GM19239 (cell line): ENCODE measurements around the gene ZFP57.
"Not testable (repeated sequence)": the region's sequence is repeated elsewhere in the genome, so short reads cannot be mapped to it uniquely, and the experiment has no call there.

Experiments used
- DNase-seq: peaks from one replicate; pipeline ENCODE4 v3.0.0; 2011; ENCODE audit warnings: low spot score; ENCODE audit not compliant: insufficient read length
- FAIRE-seq: peaks from 2 replicates; lab custom pipeline; 2011; peaks lifted over from hg19 to GRCh38; lab: Jason Lieb, UNC

The ZFP57 gene

GRCh38 chr6:29696147-29697125 is 15.5 kb upstream of the ZFP57 start:
- DNase-seq: no peak

GRCh38 chr6:29694637-29695036 is 13.7 kb upstream of the ZFP57 start:
- FAIRE-seq: no peak
- no peak for DNase-seq

More at GRCh38 chr6:29696147-29697125, 15.5 kb upstream of the ZFP57 start:
- FAIRE-seq: no peak

- DNase-seq (no peak), FAIRE-seq (no peak)
These were observed 4.9 kb upstream of the ZFP57 start for GRCh38 chr6:29685718-29686326.

- no peak for DNase-seq
- no peak for FAIRE-seq
These were observed 859 bp upstream of the ZFP57 start for GRCh38 chr6:29681811-29682210.

GRCh38 chr6:29680416-29680815 is 536 bp downstream of the ZFP57 start:
- FAIRE-seq: no peak
- no peak for DNase-seq

GRCh38 chr6:29679962-29680361 is 990 bp downstream of the ZFP57 start:
- no peak for FAIRE-seq
- DNase-seq: no peak

- no peak for FAIRE-seq
- no peak for DNase-seq
These were observed 2.8 kb downstream of the ZFP57 start for GRCh38 chr6:29678114-29678513.

GRCh38 chr6:29676981-29677601 is 3.9 kb downstream of the ZFP57 start:
- DNase-seq: no peak
- no peak for FAIRE-seq

- DNase-seq (no peak), FAIRE-seq (no peak)
These were observed 5.4 kb downstream of the ZFP57 start for GRCh38 chr6:29675561-29675960.

GRCh38 chr6:29674008-29674407 is 6.9 kb downstream of the ZFP57 start:
- FAIRE-seq (no peak), DNase-seq (no peak)

- DNase-seq: no peak
- no peak for FAIRE-seq
These were observed 7.8 kb downstream of the ZFP57 start for GRCh38 chr6:29673161-29673560.

- not testable (repeated sequence) for DNase-seq, FAIRE-seq
These were observed 8.8 kb downstream of the ZFP57 start for GRCh38 chr6:29672116-29672515.

- DNase-seq (no peak), FAIRE-seq (no peak)
These were observed 9.9 kb downstream of the ZFP57 start for GRCh38 chr6:29671026-29671425.

- DNase-seq (no peak), FAIRE-seq (no peak)
These were observed 13.8 kb downstream of the ZFP57 start for GRCh38 chr6:29667158-29667557.

- DNase-seq (no peak), FAIRE-seq (no peak)
These were observed 14.2 kb downstream of the ZFP57 start for GRCh38 chr6:29666826-29667130.

- no peak for FAIRE-seq
- DNase-seq: no peak
These were observed 14.8 kb downstream of the ZFP57 start for GRCh38 chr6:29665942-29666825.

- DNase-seq: no peak
- no peak for FAIRE-seq
These were observed 17.5 kb downstream of the ZFP57 start for GRCh38 chr6:29663300-29664042.

- FAIRE-seq, DNase-seq: not testable (repeated sequence)
These were observed 19.3 kb downstream of the ZFP57 start for GRCh38 chr6:29661502-29662141.

GRCh38 chr6:29661071-29661470 is 19.9 kb downstream of the ZFP57 start:
- DNase-seq (no peak), FAIRE-seq (no peak)
